HAP-1 (cell line): ENCODE data around the gene ADCYAP1.

Experiments
- DNase-seq, 2 experiments: peaks; one replicate each; pipeline ENCODE4 v3.0.0-alpha.2; 2016 to 2020; ENCODE audit warnings: low spot score in 2 of 2
- H3K27me3 ChIP-seq: fragments of 250-450 bp; sonication (Bioruptor Pico); 2 replicates; pipeline ENCODE4 v1.5.1; 2020; ENCODE audit warnings: low read depth, mild to moderate bottlenecking, moderate library complexity
- H3K36me3 ChIP-seq: fragments of 250-450 bp; sonication (Bioruptor Pico); replicated peaks from 2 replicates; pipeline ENCODE4 v1.5.1; 2020; ENCODE audit warnings: mild to moderate bottlenecking
- H3K4me1 ChIP-seq: fragments of 250-450 bp; sonication (Bioruptor Pico); 2 replicates; pipeline ENCODE4 v1.5.1; 2020; ENCODE audit warnings: mild to moderate bottlenecking
- H3K4me3 ChIP-seq: fragments of 250-450 bp; sonication (Bioruptor Pico); 2 replicates; pipeline ENCODE4 v1.5.1; 2020; ENCODE audit warnings: mild to moderate bottlenecking, moderate library complexity
- H3K9me3 ChIP-seq: fragments of 250-450 bp; sonication (Bioruptor Pico); 2 replicates; pipeline ENCODE4 v1.5.1; 2020; ENCODE audit warnings: mild to moderate bottlenecking, moderate library complexity
- in situ Hi-C: fragments of 300-500 bp; cut with MboI; formaldehyde crosslinking; loops from 3 replicates; pipeline ENCODE4 v1.14.3; 2020; ENCODE audit warnings: low sequenced_read_pairs, inconsistent platforms, mixed read lengths

The ADCYAP1 gene

DNA sequence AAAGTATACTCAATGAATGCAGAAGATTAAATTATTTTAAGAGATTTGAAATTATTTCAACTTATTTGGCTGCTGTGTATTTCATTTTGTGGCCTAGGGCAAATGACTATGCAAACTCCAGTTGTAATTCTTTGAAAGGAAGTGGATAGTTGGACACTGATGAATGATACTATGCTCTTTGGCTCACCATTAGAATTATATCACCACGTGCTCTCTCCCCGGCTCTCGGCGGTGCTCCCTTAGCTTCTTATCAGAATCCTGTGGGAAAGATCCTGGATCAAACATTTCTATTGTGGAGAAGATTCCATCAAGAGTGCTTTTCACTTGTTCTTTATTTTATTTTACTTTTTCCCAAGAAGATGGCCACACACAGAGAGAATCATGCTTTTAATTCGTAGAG is 55.2 kb downstream of the ADCYAP1 start:
- Histone ChIP-seq H3K4me1 (no peaks in the 10 kb centered on the region), H3K36me3 (no peaks in the 10 kb centered on the region), H3K9me3 (no peaks in the 10 kb centered on the region), H3K4me3 (no peak overlapping the region), H3K27me3 (peaks cover 21% of the 10 kb centered on the region)
- no peak for DNase-seq
- in situ Hi-C loops = no loop called here
